Kidney epithelial cell (primary cell): ENCODE measurements around the gene TMEM132E. TPM values are rescaled to one million over a fixed set of nuclear protein-coding genes. Genes with fewer than 3 reads are reported as not detected.

ENCODE experiments used
- DNase-seq: peaks from one replicate; pipeline ENCODE4 v3.0.0-alpha.2; 2010; ENCODE audit warnings: low read depth
- H3K27me3 ChIP-seq: 2 replicates; pipeline ENCODE4 v1.6.0; 2011; ENCODE audit warnings: low read length; ENCODE audit not compliant: control insufficient read depth, insufficient read depth
- H3K36me3 ChIP-seq: 2 replicates; pipeline ENCODE4 v1.5.1; 2011; ENCODE audit warnings: low read length; ENCODE audit not compliant: control insufficient read depth, insufficient read depth
- H3K4me3 ChIP-seq: 2 replicates; pipeline ENCODE4 v1.5.1; 2011; ENCODE audit warnings: low read depth, mild to moderate bottlenecking, control low read depth, low read length
- total RNA-seq: library from RNA; depleted of rRNA; stranded (reverse); fragments of >200 nt; gene quantifications from 2 replicates; pipeline ENCODE4 v1.2.3, GENCODE V29; 2015
- TF ChIP-seq, protein P1 (sequence below): IDR thresholded peaks from 2 replicates; pipeline ENCODE4 v1.5.1; 2011; ENCODE audit warnings: mild to moderate bottlenecking, moderate library complexity, low read length, control low read depth, inconsistent platforms; ENCODE audit not compliant: insufficient read depth, poor library complexity, severe bottlenecking

TMEM132E gene, protein sequence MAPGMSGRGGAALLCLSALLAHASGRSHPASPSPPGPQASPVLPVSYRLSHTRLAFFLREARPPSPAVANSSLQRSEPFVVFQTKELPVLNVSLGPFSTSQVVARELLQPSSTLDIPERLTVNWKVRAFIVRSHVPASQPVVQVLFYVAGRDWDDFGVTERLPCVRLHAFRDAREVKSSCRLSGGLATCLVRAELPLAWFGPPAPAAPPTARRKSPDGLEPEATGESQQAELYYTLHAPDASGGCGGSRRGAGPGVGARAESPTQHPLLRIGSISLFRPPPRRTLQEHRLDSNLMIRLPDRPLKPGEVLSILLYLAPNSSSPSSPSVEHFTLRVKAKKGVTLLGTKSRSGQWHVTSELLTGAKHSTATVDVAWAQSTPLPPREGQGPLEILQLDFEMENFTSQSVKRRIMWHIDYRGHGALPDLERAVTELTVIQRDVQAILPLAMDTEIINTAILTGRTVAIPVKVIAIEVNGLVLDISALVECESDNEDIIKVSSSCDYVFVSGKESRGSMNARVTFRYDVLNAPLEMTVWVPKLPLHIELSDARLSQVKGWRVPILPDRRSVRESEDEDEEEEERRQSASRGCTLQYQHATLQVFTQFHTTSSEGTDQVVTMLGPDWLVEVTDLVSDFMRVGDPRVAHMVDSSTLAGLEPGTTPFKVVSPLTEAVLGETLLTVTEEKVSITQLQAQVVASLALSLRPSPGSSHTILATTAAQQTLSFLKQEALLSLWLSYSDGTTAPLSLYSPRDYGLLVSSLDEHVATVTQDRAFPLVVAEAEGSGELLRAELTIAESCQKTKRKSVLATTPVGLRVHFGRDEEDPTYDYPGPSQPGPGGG (N-terminal part only)
- total RNA-seq: 0.13 and 0.21 TPM in 2 replicates

- no peak for DNase-seq
- Histone ChIP-seq H3K27me3 (peaks cover 75% of the 10 kb centered on the region), H3K36me3 (no peaks in the 10 kb centered on the region), H3K4me3 (peak within 1 kb of the TSS; percentile 24)
- TF ChIP-seq, protein P1, sequence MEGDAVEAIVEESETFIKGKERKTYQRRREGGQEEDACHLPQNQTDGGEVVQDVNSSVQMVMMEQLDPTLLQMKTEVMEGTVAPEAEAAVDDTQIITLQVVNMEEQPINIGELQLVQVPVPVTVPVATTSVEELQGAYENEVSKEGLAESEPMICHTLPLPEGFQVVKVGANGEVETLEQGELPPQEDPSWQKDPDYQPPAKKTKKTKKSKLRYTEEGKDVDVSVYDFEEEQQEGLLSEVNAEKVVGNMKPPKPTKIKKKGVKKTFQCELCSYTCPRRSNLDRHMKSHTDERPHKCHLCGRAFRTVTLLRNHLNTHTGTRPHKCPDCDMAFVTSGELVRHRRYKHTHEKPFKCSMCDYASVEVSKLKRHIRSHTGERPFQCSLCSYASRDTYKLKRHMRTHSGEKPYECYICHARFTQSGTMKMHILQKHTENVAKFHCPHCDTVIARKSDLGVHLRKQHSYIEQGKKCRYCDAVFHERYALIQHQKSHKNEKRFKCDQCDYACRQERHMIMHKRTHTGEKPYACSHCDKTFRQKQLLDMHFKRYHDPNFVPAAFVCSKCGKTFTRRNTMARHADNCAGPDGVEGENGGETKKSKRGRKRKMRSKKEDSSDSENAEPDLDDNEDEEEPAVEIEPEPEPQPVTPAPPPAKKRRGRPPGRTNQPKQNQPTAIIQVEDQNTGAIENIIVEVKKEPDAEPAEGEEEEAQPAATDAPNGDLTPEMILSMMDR: no peak
These were observed at the start of gene TMEM132E for GRCh38 chr17:34579017-34579946. Gene TMEM132E (plus strand): TSS chr17:34579582. CDS start chr17:34581077, 1,495 bp downstream.

DNA sequence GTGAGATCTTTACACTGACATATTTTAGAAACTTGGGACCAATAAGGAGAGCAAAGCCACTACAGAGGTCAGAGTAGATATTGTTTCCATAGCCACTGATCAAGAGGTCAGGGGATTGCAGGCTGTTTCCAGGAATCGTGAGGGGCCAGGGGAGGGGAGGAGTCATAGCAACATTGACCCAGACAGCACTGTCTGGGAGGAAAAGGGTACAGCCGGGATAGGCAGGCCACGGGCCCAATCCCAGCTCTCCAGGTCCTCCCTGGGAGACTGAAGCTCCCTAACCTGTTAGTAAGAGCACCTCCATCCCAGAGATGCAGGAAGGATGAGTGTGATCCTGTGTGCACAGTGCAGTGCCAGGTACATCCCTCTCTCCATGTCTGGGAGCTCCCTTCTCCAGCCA lies 48.5 kb upstream of the TMEM132E start:
- no peak for DNase-seq

DNA sequence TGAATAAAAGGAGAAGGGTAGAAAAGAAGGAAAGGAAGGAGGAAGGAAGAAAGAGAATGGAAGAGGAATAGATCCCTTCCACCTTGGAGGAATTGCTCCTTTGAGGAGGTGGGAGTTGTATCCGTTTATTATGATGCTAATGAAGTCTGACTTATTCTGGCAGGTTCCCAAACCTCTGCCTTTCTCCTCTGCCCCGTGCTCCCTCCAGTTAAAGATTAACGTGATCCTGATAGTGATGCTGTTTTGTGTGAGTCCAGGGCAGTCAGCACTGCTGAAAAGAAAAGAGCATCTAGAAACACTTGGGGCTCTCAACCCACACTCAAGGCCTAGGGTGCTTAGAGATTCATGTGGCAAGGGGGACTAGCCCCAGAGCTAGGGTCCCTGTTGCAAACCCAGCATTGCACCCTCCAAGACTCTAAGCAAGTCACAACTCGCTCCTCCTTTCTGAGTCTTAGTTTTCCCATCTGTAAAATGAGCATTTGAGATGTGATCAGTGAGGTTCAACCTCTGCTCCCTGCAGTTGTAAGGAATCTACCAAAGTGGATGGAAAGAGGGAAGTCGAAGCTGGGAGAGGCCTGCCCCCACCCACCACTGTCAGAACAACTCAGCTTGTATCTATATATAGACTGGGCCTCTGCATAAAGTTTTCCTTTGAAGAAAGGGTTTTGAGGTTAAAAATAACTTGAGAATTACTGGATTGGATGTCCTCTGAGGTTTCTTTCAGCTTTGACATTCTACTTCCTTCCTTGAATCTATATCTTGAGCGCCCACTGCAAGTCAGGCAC lies 46.9 kb upstream of the TMEM132E start:
- H3K36me3 ChIP-seq: no peaks in the 10 kb centered on the region
- no peak for DNase-seq
- H3K27me3 ChIP-seq: no peaks in the 10 kb centered on the region
- H3K4me3 ChIP-seq: no peak overlapping the region
- TF ChIP-seq, protein P1: no peak

More for the DNA sequence above, 48.5 kb upstream of the TMEM132E start:
- Histone ChIP-seq H3K27me3 (no peaks in the 10 kb centered on the region), H3K36me3 (no peaks in the 10 kb centered on the region), H3K4me3 (no peak overlapping the region)
- TF ChIP-seq, protein P1: no peak

GRCh38 chr17:34533806-34534527 lies 45.4 kb upstream of the TMEM132E start:
- TF ChIP-seq, protein P1: no peak
- Histone ChIP-seq H3K27me3 (no peaks in the 10 kb centered on the region), H3K4me3 (no peak overlapping the region), H3K36me3 (no peaks in the 10 kb centered on the region)
- no peak for DNase-seq
